Duodenal mucosa (tissue), 2 donors: ENCODE measurements around the gene HLA-DQA1.
"Not testable (repeated sequence)": the region's sequence is repeated elsewhere in the genome, so short reads cannot be mapped to it uniquely, and the experiment has no call there.

ENCODE experiments used
- H3K27ac ChIP-seq: one replicate; pipeline ENCODE4 v1.7.0; 2013; ENCODE audit warnings: low read depth, low read length
- H3K27me3 ChIP-seq, 2 donors: one replicate each; pipeline ENCODE4 v1.7.0; 2013; ENCODE audit warnings: low read length in 2 of 2, control low read depth in 1 of 2; ENCODE audit not compliant: insufficient read depth in 2 of 2, control insufficient read depth in 1 of 2
- H3K36me3 ChIP-seq, 2 donors: one replicate each; pipeline ENCODE4 v1.7.0; 2013; ENCODE audit warnings: low read length in 2 of 2, control low read depth in 1 of 2; ENCODE audit not compliant: insufficient read depth in 2 of 2, control insufficient read depth in 1 of 2
- H3K4me1 ChIP-seq, 2 donors: one replicate each; pipeline ENCODE4 v1.7.0; 2013; ENCODE audit warnings: low read length in 2 of 2, control low read depth in 1 of 2; ENCODE audit not compliant: insufficient read depth in 2 of 2, control insufficient read depth in 1 of 2
- H3K4me3 ChIP-seq, 2 donors: one replicate each; pipeline ENCODE4 v1.7.0; 2013; ENCODE audit warnings: low read length in 2 of 2, low read depth in 1 of 2
- H3K9ac ChIP-seq, 2 donors: one replicate each; pipeline ENCODE4 v1.7.0; 2013; ENCODE audit warnings: low read length in 2 of 2, low read depth in 1 of 2
- H3K9me3 ChIP-seq, 2 donors: one replicate each; pipeline ENCODE4 v1.7.0; 2013; ENCODE audit warnings: low read length in 2 of 2, control low read depth in 1 of 2; ENCODE audit not compliant: control insufficient read depth in 1 of 2

HLA-DQA1 gene

GRCh38 chr6:32666420-32667300 is 29.5 kb downstream of the HLA-DQA1 start, which contains the start of gene HLA-DQB1:
HLA-DQB1 (minus strand) TSS chr6:32666657; CDS start chr6:32666607, 50 bp downstream.
- Histone ChIP-seq H3K9ac (peak within 1 kb of the TSS in 1 of 2 donors; percentile 77), H3K4me3 (peak within 1 kb of the TSS; percentile 54 to 82), H3K9me3 (peaks cover 0 to 1% of the 10 kb centered on the region in 2 donors), H3K36me3 (no peaks in the 10 kb centered on the region), H3K4me1 (peaks cover 8 to 22% of the 10 kb centered on the region in 2 donors), H3K27me3 (no peaks in the 10 kb centered on the region), H3K27ac (peak within 1 kb of the TSS; percentile 59)

- H3K9me3 ChIP-seq = peaks cover 0 to 10% of the 10 kb centered on the region in 2 donors
- peak overlapping the region in 1 of 2 donors; percentile 23 for H3K4me3 ChIP-seq
- H3K36me3 ChIP-seq = no peaks in the 10 kb centered on the region
- H3K27ac ChIP-seq = peak overlapping the region; percentile 86
- H3K27me3 ChIP-seq = no peaks in the 10 kb centered on the region
- peak overlapping the region in 1 of 2 donors; percentile 51 for H3K9ac ChIP-seq
- peaks cover 8 to 22% of the 10 kb centered on the region in 2 donors for H3K4me1 ChIP-seq
Measured at GRCh38 chr6:32668226-32668747, 31.1 kb downstream of the HLA-DQA1 start.

DNA sequence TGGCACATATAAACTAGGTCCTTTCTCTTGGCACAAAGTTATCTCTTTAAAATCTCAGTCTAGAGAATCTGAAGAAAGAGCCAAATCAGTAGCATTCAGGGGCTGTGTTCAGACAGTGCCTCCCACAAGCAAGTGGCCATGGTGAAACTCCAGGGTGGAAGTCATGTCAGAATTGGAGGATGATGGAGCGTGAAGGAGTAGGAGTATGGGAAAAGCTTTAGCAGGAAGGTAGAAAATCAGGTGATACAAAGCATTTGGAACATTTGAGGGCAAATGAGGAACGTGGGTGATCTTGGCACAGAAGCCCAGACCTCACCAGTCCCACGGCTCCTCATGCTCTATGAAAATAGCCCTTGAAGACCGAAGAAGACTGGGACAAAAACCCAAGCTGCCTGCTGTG is 32.0 kb downstream of the HLA-DQA1 start:
- Histone ChIP-seq H3K4me1 (peaks cover 8 to 22% of the 10 kb centered on the region in 2 donors), H3K9ac (no peak overlapping the region), H3K9me3 (peaks cover 0 to 10% of the 10 kb centered on the region in 2 donors), H3K4me3 (no peak overlapping the region), H3K27ac (no peak overlapping the region), H3K36me3 (no peaks in the 10 kb centered on the region), H3K27me3 (no peaks in the 10 kb centered on the region)

DNA sequence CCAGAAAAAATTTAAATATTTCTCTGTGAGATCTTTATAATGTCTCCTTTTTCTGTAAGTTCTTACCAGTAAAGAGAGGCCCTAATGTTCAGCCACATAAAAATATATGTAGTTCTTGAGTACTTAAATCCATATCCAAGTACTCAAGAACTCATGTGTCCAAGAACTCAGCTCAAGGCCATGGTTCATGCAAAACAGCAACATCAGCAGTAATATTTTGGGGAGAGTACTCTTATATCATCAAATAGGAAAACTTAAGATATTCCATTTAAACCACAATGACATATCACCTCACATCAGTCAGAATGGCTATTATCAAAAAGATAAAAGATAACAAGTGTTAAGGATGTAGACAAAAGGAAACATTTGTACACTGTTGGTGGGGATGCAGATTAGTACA is 32.7 kb downstream of the HLA-DQA1 start:
- Histone ChIP-seq H3K36me3 (no peaks in the 10 kb centered on the region), H3K27ac (no peak overlapping the region), H3K9me3 (peaks cover 0 to 10% of the 10 kb centered on the region in 2 donors), H3K4me1 (peaks cover 8 to 22% of the 10 kb centered on the region in 2 donors), H3K27me3 (no peaks in the 10 kb centered on the region), H3K9ac (no peak overlapping the region), H3K4me3 (no peak overlapping the region)

DNA sequence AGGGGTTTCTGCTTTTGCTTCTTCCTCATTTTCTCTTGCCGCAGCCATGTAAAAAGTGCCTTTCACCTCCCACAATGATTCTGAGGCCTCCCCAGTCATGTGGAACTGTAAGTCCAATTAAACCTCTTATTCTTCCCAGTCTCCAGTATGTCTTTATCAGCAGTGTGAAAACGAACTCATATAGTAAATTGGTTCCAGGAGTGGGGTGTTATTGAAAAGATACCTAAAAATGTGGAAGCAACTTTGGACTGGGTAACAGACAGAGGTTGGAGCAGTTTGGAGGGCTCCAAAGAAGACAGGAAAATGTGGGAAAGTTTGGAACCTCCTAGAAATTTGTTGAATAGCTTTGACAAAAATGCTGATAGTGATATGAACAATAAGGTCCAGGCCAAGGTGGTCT is 34.7 kb downstream of the HLA-DQA1 start:
- peaks cover 8 to 20% of the 10 kb centered on the region in 2 donors for H3K4me1 ChIP-seq
- H3K9me3 ChIP-seq, H3K4me3 ChIP-seq, H3K27me3 ChIP-seq, H3K9ac ChIP-seq, H3K27ac ChIP-seq, H3K36me3 ChIP-seq: not testable (repeated sequence)

GRCh38 chr6:32674123-32674522 is 36.9 kb downstream of the HLA-DQA1 start:
- not testable (repeated sequence) for H3K36me3 ChIP-seq, H3K9ac ChIP-seq, H3K4me3 ChIP-seq, H3K9me3 ChIP-seq, H3K27ac ChIP-seq, H3K27me3 ChIP-seq, H3K4me1 ChIP-seq

DNA sequence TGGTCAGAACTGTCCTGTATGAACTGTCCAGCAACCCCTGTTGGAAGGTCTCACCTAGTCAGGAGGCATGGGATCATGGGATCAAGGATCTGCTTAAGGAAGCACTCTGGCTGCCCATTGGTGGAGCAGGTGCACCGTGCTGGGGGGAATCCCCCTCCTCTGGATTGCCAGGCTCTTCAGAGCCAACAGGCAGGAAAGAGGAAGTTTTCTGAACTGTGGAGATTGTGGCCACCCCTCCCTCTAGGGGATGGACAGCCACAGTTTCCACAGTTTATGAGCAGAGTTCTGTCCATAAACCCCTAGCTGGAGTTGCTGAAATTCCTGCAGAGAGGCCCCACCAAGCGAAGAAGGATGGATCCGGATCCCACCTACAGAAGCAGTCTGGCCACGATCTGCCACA is 42.3 kb downstream of the HLA-DQA1 start:
- H3K4me3 ChIP-seq = no peak overlapping the region
- H3K9ac ChIP-seq = no peak overlapping the region
- H3K9me3 ChIP-seq = no peaks in the 10 kb centered on the region
- no peaks in the 10 kb centered on the region for H3K36me3 ChIP-seq
- H3K4me1 ChIP-seq = no peaks in the 10 kb centered on the region
- no peak overlapping the region for H3K27ac ChIP-seq
- peaks cover 0 to 5% of the 10 kb centered on the region in 2 donors for H3K27me3 ChIP-seq

GRCh38 chr6:32680055-32680454 is 42.8 kb downstream of the HLA-DQA1 start:
- Histone ChIP-seq H3K9ac (no peak overlapping the region), H3K4me1 (no peaks in the 10 kb centered on the region), H3K4me3 (no peak overlapping the region), H3K27me3 (peaks cover 0 to 6% of the 10 kb centered on the region in 2 donors), H3K9me3 (no peaks in the 10 kb centered on the region), H3K36me3 (no peaks in the 10 kb centered on the region), H3K27ac (no peak overlapping the region)

GRCh38 chr6:32684246-32684645 is 47.0 kb downstream of the HLA-DQA1 start:
- Histone ChIP-seq H3K9ac (no peak overlapping the region), H3K27me3 (peaks cover 0 to 9% of the 10 kb centered on the region in 2 donors), H3K4me3 (no peak overlapping the region), H3K27ac (no peak overlapping the region), H3K36me3 (no peaks in the 10 kb centered on the region), H3K4me1 (no peaks in the 10 kb centered on the region), H3K9me3 (no peaks in the 10 kb centered on the region)

DNA sequence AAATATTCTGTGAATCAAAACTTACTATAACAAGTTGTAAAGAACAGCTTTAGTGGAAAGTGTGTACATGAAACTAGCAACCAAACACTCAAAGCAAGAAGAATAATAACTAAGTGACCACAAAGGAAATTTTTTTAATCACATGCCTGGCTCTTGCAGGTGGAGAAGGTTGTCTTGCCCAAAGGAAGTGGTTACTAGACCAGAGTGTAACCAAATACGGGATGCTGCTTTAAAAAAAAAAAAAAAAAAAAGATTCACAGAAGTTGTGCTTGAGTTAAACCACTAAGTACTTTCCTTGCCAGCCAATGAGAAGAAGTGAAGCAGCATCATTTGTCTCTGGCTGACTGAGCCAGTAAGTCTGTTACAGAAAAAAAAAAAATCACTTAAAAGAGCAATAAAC is 48.4 kb downstream of the HLA-DQA1 start:
- Histone ChIP-seq H3K4me3 (no peak overlapping the region), H3K4me1 (no peaks in the 10 kb centered on the region), H3K27ac (no peak overlapping the region), H3K9ac (no peak overlapping the region), H3K36me3 (no peaks in the 10 kb centered on the region), H3K27me3 (peaks cover 0 to 9% of the 10 kb centered on the region in 2 donors), H3K9me3 (no peaks in the 10 kb centered on the region)
